Fibroblast of skin of left biceps (primary cell): ENCODE results near the gene KIDINS220.
A peak's percentile ranks its signal among the peaks of the same experiment; 100 is the strongest.

ENCODE experiments used
- DNase-seq, 2 experiments: peaks; one replicate each; pipeline ENCODE4 v3.0.0-alpha.2; 2013; ENCODE audit warnings: low read depth in 2 of 2

KIDINS220 gene

GRCh38 chr2:8851811-8852560, 14.6 kb upstream of the KIDINS220 start:
- DNase-seq: no peak

DNA sequence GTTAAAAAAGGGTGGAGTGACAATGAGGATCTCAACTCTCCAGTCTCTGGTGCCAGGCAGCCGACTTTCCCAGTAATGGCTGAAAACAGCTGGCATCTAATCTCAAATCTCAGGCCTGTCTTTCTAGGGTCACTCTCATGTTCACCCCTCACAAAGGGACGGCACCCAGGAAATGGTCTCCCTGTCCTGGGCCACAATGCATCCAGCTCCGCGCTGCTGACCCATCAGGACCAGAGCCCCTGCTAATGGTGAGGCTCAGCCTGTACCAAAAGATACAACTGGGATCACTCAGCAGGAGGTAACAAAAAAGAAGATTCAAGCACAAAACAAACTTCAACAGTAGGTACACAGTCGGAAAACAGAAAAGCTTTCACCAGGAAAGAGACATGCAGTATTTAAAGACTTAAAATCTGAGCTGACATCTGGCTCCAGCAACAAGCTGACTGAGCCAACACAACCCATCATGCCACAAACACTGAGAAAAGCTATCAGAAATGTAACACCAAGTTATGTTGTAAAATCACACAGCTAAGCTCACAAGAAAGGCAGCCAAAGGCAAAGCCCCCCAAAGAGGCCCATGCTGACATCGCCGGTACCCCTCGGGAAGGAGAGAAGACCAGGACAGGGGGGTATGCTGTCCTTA, 13.6 kb upstream of the KIDINS220 start:
- DNase-seq: no peak

GRCh38 chr2:8849327-8849726, 11.9 kb upstream of the KIDINS220 start:
- peak; percentile 24 to 26 for DNase-seq

DNA sequence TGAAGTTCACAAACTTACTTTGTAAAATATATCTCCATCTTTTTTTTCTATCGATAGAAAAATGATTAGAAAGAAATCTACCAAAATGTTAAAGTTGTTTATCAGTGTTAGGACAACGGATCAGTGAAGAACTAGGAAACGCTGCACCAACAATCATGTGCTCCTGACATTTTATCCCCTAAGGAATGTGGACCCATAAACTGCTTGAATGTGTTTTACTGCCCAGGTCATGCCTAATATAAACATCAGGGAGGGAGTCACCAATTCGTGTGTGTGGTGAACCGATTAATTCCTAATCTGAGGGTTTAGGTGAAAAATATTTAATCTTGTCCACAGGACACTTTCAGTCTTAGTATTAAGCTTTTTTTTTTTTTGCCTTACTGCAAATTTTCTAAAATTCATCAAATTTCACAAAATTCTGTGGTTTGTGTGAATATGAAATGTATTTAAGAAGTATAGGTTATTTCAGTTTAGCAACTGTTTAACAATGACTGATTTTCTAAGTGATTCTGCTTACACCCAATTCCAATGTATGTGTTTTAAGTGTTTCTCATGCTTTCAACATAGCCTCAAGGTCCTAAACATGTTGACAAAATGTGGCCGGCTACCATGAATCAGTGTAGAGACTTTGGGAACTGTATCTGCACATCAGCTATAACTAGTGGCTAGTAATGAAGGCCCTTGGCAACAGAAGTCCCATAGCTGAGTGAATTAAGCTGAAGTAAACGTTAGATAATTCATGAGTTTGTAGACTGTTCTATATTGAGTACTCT, 11.1 kb upstream of the KIDINS220 start:
- DNase-seq: no peak

DNA sequence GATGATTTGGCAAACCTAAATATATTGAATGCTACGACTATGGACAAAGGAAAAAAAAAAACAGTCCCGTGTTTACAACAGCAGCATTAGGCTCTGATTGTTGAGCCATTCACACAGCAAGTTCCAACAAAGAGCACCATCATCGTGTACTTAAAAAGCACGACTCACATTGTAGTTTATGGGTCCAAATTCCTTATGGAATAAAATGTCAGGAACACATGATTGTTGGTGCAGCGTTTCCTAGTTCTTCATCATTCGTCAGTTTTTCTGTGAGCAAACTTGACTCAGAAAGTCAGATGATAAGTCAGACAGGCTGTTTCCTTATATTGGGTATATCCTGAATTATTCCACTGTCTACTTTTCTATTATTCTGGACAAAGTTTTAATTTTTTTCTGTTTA, 10.0 kb upstream of the KIDINS220 start:
- no peak for DNase-seq

GRCh38 chr2:8841932-8842331, 4.5 kb upstream of the KIDINS220 start:
- DNase-seq: no peak

DNA sequence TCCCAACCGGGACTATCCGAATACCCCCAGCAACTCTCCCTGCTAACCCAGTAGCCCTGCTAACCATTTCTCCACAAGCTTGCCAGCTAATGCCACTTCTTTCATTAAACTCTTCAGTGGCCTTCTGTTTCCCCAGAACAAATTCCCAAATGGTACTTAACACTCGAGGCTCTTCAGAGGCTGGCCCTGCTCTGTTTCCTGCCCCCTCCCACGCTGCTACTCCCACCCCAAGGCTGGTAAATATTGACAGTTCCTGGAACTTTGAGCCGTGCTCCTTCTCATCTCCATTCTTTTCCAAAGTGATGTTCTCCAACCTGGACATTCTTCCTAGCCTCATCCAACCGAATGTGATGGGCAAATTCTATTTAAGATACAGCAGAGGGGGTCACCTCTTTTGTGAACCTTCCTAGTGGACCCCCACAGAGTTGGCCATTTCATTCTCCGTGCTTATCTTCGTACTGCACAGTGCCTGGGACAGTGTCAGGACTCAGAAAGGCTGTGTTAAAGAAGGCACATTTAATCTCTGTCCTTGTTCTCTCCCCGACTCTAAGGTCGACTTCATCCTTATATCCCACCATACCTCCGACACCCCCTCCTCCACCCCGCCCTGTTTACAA, 3.2 kb upstream of the KIDINS220 start:
- DNase-seq: no peak

DNA sequence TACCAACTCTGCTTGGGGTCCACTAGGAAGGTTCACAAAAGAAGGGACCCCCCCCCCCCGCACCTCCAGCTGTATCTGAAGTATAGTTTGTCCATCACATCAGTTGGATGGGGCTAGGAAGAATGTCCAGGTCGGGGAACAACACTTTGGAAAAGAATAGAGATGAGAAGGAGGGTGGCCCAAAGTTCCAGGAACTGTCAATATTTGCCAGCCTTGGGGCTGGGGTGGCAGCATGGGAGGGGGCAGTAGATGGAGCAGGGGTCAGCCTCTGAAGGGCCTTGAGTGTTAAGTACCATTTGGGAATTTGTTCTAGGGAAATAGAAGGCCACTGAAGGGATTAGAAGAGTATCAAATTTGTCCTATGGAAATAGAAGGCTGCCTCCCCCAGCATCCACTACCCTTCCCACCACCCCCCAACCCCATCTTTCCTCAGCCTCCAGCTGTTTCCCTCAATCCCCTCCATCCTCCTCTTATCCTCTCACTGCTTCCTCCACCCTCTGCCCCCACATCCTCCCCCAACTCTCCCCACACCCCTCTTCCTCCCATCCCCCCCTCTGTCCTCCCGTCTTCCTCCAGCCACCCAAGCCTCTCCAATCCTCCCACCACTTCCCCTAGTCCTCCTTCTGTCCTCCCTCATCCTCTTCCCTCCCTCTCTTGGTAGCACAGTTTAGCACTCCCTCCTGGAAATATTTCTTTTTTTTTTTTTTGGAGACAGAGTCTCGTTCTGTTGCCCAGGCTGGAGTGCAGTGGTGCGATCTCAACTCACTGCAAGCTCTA, 2.0 kb upstream of the KIDINS220 start:
- no peak for DNase-seq

GRCh38 chr2:8837795-8838140, 355 bp upstream of the KIDINS220 start:
- no peak for DNase-seq

DNA sequence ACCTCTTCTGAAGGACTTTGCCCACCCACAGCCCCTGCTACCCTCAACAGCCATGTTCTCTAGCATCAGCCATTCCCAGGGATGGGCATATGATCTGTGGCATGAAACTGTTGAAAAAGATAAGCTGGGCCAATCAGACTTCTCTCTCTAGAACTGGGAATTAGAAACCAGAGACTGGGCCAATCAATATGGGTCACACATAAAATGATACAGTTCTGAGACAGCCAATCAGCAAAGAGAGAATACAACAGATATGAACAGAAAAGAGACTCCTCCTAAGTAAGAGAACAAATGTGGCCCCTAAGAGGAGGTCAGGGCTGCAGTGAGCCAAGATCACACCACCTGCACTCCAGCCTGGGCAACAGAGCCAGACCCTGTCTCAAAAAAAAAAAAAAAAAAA, 2.1 kb downstream of the KIDINS220 start:
- DNase-seq: no peak

GRCh38 chr2:8833853-8834252, 3.6 kb downstream of the KIDINS220 start:
- no peak for DNase-seq

DNA sequence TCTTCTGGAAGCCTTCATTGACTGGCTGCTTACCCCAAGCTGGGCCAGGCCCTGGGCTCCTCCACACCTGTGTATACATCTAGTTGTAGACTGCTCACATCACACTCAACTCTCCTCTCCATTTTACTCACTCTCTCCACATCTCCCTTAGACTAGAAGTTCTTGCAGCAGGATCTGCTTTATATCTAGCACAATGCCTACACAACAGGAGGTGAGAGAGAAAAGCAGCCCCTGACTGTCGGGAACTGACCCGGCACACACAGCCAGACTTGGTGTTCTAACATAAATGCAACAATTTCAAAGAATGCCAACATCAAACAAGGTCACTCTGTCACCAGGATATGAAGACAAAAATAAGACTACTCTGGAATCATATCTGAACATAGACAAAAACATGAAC, 5.9 kb downstream of the KIDINS220 start:
- DNase-seq: no peak

DNA sequence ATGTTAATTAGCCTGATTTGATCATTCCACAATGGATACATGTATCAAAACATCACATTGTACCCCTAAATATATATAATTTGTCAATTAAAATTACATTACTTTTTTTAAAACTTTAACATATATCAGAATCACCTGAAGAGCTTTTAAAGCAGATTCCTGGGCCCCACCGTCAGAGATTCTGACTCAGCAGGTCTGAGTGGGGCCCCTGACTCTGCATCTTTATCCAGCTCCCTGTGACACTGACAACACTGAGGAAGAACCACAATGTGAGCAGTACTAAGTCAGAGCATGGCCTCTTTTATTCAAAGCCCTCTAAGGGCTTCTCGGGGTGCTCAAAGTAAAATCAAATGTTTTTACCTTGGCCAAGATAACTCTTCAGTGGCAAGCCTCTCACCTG, 9.7 kb downstream of the KIDINS220 start:
- no peak for DNase-seq

GRCh38 chr2:8822218-8822617, 15.2 kb downstream of the KIDINS220 start:
- DNase-seq: no peak

- no peak for DNase-seq
Observed at GRCh38 chr2:8821276-8822217, 15.9 kb downstream of the KIDINS220 start.

DNA sequence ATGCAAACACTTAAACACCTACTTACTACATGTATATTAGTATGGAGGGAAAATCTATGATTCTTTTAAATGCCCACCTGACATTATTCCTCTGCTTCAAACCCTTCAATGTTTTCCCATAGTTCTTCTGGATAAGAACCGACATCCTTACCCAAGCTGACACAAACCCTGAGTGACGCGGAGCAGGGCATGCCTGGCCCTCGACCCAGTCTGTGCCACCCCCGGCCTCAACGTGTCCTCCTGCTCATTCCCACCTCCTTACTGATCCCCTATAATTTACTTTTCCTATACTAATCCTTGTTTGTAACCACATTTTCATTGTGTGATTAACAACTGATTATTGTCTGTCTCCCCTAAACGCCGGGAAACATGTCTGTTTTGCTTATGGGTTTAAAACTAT, 17.5 kb downstream of the KIDINS220 start:
- no peak for DNase-seq

- DNase-seq: no peak
Observed at GRCh38 chr2:8819194-8819593, 18.2 kb downstream of the KIDINS220 start.

DNA sequence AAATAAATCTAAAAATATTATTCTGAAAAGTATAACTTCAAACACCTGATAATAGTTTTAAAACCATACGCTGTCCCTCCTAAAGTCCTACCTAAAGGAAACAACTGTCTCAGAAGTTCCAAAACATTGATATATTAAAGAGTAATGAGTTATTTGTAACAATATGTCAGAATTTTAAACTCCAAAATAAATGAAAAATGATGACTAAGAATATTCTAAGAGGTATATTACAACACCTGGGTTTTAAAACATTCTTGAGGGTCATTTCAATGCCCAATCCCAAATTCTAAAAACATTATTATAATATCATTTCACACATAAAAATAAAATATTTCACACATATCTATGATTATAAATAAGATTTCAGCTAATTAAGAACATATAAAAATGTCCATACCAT, 20.2 kb downstream of the KIDINS220 start:
- no peak for DNase-seq

DNA sequence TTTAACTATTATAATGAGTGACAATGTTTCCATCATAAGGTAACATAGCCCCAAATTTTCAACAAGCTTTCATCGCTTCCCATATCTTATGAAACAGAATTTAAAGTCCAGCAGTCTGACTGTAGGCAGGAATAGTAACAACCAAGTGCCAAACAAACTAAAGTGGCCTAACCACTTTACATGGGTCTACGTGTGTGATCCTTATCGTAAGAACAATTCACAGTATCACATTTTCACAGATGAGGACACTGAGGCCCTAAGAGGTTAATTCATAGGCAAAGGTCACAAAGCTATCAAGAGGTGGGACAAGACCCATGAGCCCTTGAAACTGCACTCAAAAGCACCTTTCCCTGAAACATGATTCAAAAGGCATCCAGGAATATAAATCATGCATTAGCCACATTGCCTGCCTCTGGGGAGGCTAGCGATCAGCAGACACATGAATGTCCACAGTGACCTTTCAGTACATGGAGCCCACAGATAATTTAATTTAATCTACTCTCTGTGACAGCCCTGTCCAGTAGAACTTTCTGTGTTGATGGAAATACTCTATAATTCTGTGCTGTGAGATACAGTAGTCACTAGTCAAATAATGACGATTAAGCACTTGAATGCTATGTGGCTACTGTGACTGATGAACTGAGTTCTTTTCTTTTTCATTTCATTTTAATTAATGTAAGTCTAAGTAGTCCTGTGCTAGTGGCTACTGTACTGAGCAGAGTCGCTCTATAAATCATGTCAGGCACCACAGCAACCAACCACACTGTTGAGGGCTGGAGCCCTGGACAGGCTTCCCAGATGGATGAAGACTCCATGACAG, 30.3 kb downstream of the KIDINS220 start:
- no peak for DNase-seq
